Right atrium auricular region (tissue), 2 donors: ENCODE measurements around the gene MTMR12. TPM values are rescaled to one million over a fixed set of nuclear protein-coding genes. Genes with fewer than 3 reads are reported as not detected.

Experiments
- DNase-seq: peaks from one replicate; pipeline ENCODE4 v3.0.0-alpha.2; 2019; ENCODE audit warnings: low spot score
- H3K27ac ChIP-seq, 2 donors: fragments of 200-600 bp; sonication (generic); 1 replicate in 1 of 2; 2 replicates in 1 of 2; pipeline ENCODE4 v1.5.1; 2016 to 2019
- H3K27me3 ChIP-seq, 2 donors: fragments of 200-600 bp; sonication (generic); one replicate each; pipeline versions ENCODE4 v1.5.1 to v1.6.0; 2017 to 2019
- H3K36me3 ChIP-seq: fragments of 200-600 bp; sonication (generic); one replicate; pipeline ENCODE4 v1.5.1; 2016
- H3K4me1 ChIP-seq, 2 donors: fragments of 200-600 bp; sonication (generic); one replicate each; pipeline versions ENCODE4 v1.5.1 to v1.6.0; 2017 to 2019
- H3K4me3 ChIP-seq, 2 donors: fragments of 200-600 bp; sonication (generic); 1 replicate in 1 of 2; 2 replicates in 1 of 2; pipeline ENCODE4 v1.5.1; 2017 to 2019; ENCODE audit warnings: mild to moderate bottlenecking in 1 of 2, moderate library complexity in 1 of 2
- H3K9me3 ChIP-seq, 2 donors: fragments of 200-600 bp; sonication (generic); one replicate each; pipeline ENCODE4 v1.5.1; 2019
- CTCF ChIP-seq, 2 donors: fragments of 200-600 bp; sonication (generic); IDR thresholded peaks; one replicate each; pipeline ENCODE4 v1.5.1; 2019; ENCODE audit warnings: antibody characterized with exemption in 2 of 2
- total RNA-seq, 2 donors: library from RNA; depleted of rRNA; stranded (reverse); fragments of >200 nt; gene quantifications; one replicate each; pipeline ENCODE4 v1.1.0, GENCODE V29; 2016

The MTMR12 gene
- total RNA-seq, 2 donors from 2014 or later = 12.6 to 25.5 TPM

DNA sequence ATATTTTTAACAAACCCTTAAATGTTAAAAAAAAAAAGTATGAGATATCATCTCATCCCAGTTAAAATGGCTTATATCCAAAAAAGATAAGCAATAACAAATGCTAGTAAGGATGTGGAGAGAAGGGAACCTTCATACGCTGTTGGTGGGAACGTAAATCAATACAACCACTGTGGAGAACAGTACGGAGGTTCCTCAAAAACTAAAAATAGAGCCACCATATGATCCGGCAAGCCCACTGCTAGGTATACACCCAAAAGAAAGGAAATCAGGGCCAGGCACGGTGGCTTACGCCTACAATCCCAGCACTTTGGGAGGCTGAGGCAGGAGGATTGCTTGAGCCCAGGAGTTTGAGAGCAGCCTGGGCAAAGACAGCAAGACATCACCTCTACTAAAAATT is 3.0 kb downstream of the MTMR12 start:
- Histone ChIP-seq H3K27ac (no peak overlapping the region), H3K9me3 (no peaks in the 10 kb centered on the region), H3K36me3 (no peaks in the 10 kb centered on the region), H3K4me3 (no peak overlapping the region), H3K27me3 (no peaks in the 10 kb centered on the region), H3K4me1 (peaks cover 0 to 54% of the 10 kb centered on the region in 2 donors)
- TF ChIP-seq CTCF (IDR thresholded peaks at IDR 0.05) = no peak
- DNase-seq = no peak

DNA sequence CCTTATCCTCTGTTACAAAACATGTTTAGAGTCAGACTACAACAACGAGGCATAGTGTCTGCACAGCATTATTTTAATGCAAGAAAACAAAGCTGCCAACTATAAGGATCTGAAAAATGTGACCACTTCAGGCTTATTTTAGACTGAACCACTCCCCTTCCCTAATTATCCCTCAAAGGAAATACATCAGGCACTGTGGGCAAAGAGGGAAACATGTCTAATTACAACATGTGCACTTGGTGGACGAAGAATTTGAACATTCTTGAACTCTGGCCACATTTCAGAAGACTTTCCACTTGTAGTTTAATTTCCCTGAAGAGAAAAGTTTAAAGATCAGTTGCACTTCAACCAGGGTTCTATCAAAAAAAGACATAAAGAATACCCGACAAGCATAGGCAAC is 3.8 kb downstream of the MTMR12 start:
- H3K4me1 ChIP-seq = peaks cover 0 to 54% of the 10 kb centered on the region in 2 donors
- H3K27ac ChIP-seq = peak overlapping the region; percentile 26 to 31
- no peaks in the 10 kb centered on the region for H3K9me3 ChIP-seq

GRCh38 chr5:32307769-32308194 is 5.0 kb downstream of the MTMR12 start:
- no peaks in the 10 kb centered on the region for H3K36me3 ChIP-seq
- TF ChIP-seq CTCF (IDR thresholded peaks at IDR 0.05) = no peak
- no peak for DNase-seq
- H3K9me3 ChIP-seq = no peaks in the 10 kb centered on the region
- H3K27ac ChIP-seq = peak overlapping the region in 1 of 2 donors; percentile 26
- H3K27me3 ChIP-seq = no peaks in the 10 kb centered on the region
- H3K4me3 ChIP-seq = no peak overlapping the region
- peaks cover 0 to 55% of the 10 kb centered on the region in 2 donors for H3K4me1 ChIP-seq

More for the DNA sequence above, 3.8 kb downstream of the MTMR12 start:
- H3K27me3 ChIP-seq = no peaks in the 10 kb centered on the region
- H3K4me3 ChIP-seq = no peak overlapping the region
- no peak for DNase-seq
- no peak for TF ChIP-seq CTCF (IDR thresholded peaks at IDR 0.05)
- H3K36me3 ChIP-seq = no peaks in the 10 kb centered on the region

DNA sequence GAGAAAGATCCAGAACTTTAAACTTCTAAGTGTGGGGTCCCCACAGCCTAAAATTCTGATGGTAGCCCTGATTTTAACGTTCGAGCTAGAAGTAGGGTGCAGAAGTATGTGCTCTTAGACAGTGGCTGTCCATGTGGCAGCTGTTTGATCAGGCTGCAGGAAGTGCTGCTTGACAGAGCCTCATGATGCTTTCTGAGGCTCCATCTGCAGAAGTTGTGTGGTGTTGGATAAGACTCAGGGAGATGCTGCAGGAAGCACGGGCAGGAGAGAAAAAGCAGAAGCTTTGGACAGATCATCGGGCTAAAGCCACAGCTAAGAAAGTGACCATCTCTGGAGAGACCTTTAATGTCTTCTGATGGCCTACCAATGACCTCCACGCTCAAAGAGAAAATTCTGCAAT is 8.1 kb downstream of the MTMR12 start:
- Histone ChIP-seq H3K4me1 (peaks cover 0 to 35% of the 10 kb centered on the region in 2 donors), H3K9me3 (no peaks in the 10 kb centered on the region), H3K4me3 (no peak overlapping the region), H3K27me3 (no peaks in the 10 kb centered on the region), H3K36me3 (no peaks in the 10 kb centered on the region), H3K27ac (no peak overlapping the region)
- no peak for TF ChIP-seq CTCF (IDR thresholded peaks at IDR 0.05)
- no peak for DNase-seq

DNA sequence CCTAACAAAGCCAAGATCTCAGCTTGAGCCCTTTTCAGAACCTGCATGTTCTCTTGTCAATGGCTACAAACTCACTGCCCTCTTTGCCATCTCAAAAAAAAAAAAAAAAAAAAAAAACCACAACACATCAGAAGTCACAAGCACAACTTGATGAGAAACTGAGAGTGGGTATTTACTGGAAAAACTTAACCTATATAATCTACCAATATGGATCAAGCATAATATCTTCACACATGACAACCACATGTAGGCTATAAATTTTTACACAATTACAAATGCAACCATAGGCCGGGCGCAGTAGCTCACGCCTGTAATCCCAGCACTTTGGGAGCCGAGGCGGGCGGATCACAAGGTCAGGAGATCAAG is 9.0 kb downstream of the MTMR12 start:
- Histone ChIP-seq H3K9me3 (no peaks in the 10 kb centered on the region), H3K4me3 (no peak overlapping the region), H3K27ac (no peak overlapping the region), H3K4me1 (peaks cover 0 to 26% of the 10 kb centered on the region in 2 donors), H3K36me3 (no peaks in the 10 kb centered on the region), H3K27me3 (no peaks in the 10 kb centered on the region)
- TF ChIP-seq CTCF (IDR thresholded peaks at IDR 0.05) = no peak
- no peak for DNase-seq
